GM12864 (cell line): ENCODE measurements around the gene TGFBI.

Experiments used
- DNase-seq: peaks from one replicate; pipeline ENCODE4 v3.0.0-alpha.2; 2011; ENCODE audit warnings: low read depth
- H3K4me3 ChIP-seq: 2 replicates; pipeline ENCODE4 v1.5.1; 2011; ENCODE audit warnings: mild to moderate bottlenecking, low read depth, low read length, control low read depth
- TF ChIP-seq, protein P1 (sequence below): IDR thresholded peaks from 2 replicates; pipeline ENCODE4 v1.5.1; 2011; ENCODE audit warnings: low read depth, mild to moderate bottlenecking, moderate library complexity, low read length, control low read depth, inconsistent platforms; ENCODE audit errors: missing control alignments

TGFBI gene

DNA sequence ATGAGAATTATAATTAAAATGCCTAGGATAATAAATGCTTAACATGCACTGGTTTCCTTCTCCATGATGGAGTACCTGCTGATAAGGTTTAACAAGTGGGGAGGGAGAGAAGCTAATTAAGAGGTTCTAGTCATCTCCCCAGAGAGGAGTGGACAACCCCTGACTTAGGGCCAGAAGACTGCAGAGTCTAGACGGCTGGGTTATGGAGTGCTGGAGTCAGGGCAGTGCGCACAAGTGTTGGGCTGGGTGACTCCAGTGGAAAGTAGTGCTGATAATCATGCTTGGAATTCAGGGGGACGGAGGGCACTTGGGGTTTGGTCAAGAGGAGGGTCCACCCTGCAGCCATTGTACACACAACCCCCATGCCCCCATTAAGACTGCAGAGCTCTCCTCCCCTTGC lies 32.8 kb upstream of the TGFBI start:
- no peak for DNase-seq
- TF ChIP-seq, protein P1, sequence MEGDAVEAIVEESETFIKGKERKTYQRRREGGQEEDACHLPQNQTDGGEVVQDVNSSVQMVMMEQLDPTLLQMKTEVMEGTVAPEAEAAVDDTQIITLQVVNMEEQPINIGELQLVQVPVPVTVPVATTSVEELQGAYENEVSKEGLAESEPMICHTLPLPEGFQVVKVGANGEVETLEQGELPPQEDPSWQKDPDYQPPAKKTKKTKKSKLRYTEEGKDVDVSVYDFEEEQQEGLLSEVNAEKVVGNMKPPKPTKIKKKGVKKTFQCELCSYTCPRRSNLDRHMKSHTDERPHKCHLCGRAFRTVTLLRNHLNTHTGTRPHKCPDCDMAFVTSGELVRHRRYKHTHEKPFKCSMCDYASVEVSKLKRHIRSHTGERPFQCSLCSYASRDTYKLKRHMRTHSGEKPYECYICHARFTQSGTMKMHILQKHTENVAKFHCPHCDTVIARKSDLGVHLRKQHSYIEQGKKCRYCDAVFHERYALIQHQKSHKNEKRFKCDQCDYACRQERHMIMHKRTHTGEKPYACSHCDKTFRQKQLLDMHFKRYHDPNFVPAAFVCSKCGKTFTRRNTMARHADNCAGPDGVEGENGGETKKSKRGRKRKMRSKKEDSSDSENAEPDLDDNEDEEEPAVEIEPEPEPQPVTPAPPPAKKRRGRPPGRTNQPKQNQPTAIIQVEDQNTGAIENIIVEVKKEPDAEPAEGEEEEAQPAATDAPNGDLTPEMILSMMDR, result no peak
- H3K4me3 ChIP-seq, result no peak overlapping the region

DNA sequence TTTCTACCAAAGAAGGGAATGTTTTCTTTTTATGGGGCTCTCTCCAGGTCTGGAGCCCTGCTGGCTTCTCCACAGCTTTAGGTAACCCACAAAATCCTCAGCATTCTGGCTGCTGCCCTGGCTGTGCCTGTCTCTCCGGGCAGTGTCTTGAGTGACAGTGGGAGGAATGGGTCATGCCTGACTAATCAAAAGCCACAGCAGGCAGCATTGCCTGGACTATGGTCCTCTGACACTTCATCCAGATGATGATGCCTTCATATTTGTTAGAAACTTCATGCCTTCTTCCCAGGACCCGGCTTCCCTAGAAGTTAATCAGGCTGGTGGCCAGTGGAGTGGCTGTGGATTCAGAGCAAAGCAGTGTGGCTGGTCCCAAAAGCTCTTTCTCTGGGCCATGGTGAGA lies 32.2 kb upstream of the TGFBI start:
- no peak overlapping the region for H3K4me3 ChIP-seq
- DNase-seq, result no peak
- TF ChIP-seq, protein P1, result no peak

- TF ChIP-seq, protein P1, result no peak
- H3K4me3 ChIP-seq, result no peak overlapping the region
- no peak for DNase-seq
These were observed 31.0 kb upstream of the TGFBI start for GRCh38 chr5:135997673-135998335.

- H3K4me3 ChIP-seq, result no peak overlapping the region
- TF ChIP-seq, protein P1, result no peak
- no peak for DNase-seq
These were observed 29.9 kb upstream of the TGFBI start for GRCh38 chr5:135998889-135999288.

DNA sequence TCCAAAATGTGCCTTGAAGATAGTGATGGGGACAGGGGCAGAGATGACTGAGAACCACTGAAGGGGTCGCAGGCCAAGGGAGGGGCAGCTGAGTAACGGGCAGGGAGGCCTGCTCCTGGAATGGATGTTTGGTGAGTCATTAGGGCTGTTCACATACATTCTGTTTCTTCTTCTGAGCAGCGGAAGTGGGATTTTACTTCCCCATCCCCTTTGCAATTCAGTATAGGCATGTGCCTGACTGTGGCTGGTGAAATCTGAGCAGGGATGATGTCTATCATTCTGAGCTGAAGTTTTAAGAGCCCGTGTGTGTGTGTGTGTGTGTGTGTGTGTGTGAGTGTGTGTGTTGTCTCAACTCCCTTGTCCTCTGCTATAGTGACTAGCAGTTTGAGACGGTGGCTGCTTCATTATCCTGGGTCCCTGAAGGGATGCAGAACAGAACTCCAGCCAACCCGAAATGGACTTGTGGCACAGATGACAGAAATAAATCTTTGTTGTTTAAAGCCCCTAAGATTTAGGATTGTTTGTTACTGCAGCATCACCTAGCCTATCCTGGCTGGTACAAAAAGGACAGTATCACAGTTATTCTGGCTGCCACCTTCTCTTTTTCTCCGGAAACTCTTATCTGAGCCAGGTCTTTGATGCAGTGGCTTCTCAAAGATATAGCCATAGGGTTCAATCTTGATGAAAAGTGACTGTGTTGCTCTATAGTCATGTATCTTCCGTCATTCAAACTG lies 29.2 kb upstream of the TGFBI start:
- no peak overlapping the region for H3K4me3 ChIP-seq
- TF ChIP-seq, protein P1, result no peak
- no peak for DNase-seq

- TF ChIP-seq, protein P1, result no peak
- no peak overlapping the region for H3K4me3 ChIP-seq
- no peak for DNase-seq
These were observed 28.6 kb upstream of the TGFBI start for GRCh38 chr5:136000147-136000546.
